ENCODE data around the gene TRAF4.

Gene TRAF4

DNA sequence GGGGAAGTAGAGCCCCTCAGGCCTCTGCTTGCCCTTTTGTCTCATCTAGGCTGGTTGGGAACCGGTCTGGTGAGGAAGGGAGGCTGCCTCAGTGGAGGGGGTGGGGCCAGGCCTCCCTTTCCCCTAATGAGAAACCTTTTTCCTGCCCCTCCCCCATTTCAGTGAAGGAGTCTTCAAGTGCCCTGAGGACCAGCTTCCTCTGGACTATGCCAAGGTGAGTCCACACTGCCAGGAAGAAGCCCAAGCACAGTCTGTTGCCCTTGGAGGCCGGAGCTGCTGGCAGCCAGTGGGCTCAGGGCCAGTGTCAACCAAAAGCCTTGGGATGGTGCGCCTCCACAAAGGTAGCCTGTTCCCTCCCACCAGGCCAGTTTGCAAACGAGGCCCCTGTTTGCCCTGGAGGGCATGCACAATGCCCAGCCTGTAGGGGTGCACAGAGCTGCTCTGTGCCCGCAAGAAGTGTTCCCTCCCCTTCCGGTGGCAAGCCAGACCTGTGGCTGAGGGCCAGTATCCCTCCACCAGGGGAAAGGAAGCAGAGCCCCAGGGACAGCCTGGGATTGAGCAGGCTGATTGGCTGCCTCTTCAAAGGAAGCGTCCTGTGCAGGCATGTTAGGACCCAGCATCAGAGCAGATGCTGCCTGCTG lies 3.4 kb downstream of the TRAF4 start:
- no peak for DNase-seq (ENCODE audit: low read depth in 3 of 3)

DNA sequence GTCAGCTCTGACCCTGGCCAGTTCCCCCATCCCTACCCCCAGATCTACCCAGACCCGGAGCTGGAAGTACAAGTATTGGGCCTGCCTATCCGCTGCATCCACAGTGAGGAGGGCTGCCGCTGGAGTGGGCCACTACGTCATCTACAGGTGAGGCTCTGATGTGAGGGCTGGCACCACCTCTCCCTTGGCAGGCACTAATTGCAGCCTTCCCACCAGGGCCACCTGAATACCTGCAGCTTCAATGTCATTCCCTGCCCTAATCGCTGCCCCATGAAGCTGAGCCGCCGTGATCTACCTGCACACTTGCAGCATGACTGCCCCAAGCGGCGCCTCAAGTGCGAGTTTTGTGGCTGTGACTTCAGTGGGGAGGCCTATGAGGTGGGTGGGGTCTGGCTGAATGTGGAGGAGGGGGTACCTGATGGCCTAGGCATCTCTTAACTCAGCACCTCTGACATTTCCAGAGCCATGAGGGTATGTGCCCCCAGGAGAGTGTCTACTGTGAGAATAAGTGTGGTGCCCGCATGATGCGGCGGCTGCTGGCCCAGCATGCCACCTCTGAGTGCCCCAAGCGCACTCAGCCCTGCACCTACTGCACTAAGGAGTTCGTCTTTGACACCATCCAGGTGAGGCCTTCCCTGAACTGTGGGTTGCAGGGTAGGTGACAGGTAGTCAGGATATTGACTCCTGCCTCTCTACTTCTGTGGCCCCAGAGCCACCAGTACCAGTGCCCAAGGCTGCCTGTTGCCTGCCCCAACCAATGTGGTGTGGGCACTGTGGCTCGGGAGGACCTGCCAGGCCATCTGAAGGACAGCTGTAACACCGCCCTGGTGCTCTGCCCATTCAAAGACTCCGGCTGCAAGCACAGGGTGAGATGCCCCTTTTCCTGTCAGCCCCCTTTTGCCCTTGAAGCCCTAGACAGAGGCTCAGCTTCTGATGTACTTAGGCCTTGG lies 4.3 kb downstream of the TRAF4 start:
- DNase-seq (ENCODE audit: low read depth in 3 of 3): no peak

DNA sequence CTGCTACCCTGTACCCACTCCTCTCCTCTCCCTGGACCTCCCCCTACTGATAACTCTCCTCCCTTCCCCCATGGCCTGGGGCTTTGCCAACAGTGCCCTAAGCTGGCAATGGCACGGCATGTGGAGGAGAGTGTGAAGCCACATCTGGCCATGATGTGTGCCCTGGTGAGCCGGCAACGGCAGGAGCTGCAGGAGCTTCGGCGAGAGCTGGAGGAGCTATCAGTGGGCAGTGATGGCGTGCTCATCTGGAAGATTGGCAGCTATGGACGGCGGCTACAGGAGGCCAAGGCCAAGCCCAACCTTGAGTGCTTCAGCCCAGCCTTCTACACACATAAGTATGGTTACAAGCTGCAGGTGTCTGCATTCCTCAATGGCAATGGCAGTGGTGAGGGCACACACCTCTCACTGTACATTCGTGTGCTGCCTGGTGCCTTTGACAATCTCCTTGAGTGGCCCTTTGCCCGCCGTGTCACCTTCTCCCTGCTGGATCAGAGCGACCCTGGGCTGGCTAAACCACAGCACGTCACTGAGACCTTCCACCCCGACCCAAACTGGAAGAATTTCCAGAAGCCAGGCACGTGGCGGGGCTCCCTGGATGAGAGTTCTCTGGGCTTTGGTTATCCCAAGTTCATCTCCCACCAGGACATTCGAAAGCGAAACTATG lies 5.2 kb downstream of the TRAF4 start:
- DNase-seq (ENCODE audit: low read depth in 3 of 3): no peak

DNA sequence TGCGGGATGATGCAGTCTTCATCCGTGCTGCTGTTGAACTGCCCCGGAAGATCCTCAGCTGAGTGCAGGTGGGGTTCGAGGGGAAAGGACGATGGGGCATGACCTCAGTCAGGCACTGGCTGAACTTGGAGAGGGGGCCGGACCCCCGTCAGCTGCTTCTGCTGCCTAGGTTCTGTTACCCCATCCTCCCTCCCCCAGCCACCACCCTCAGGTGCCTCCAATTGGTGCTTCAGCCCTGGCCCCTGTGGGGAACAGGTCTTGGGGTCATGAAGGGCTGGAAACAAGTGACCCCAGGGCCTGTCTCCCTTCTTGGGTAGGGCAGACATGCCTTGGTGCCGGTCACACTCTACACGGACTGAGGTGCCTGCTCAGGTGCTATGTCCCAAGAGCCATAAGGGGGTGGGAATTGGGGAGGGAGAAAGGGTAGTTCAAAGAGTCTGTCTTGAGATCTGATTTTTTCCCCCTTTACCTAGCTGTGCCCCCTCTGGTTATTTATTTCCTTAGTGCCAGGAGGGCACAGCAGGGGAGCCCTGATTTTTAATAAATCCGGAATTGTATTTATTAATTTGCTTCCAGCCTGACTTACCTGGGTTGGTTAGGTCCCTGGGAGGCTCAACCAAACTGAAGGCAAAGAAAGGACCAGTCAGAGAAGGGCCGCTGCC lies 5.8 kb downstream of the TRAF4 start:
- DNase-seq (ENCODE audit: low read depth in 3 of 3): no peak

DNA sequence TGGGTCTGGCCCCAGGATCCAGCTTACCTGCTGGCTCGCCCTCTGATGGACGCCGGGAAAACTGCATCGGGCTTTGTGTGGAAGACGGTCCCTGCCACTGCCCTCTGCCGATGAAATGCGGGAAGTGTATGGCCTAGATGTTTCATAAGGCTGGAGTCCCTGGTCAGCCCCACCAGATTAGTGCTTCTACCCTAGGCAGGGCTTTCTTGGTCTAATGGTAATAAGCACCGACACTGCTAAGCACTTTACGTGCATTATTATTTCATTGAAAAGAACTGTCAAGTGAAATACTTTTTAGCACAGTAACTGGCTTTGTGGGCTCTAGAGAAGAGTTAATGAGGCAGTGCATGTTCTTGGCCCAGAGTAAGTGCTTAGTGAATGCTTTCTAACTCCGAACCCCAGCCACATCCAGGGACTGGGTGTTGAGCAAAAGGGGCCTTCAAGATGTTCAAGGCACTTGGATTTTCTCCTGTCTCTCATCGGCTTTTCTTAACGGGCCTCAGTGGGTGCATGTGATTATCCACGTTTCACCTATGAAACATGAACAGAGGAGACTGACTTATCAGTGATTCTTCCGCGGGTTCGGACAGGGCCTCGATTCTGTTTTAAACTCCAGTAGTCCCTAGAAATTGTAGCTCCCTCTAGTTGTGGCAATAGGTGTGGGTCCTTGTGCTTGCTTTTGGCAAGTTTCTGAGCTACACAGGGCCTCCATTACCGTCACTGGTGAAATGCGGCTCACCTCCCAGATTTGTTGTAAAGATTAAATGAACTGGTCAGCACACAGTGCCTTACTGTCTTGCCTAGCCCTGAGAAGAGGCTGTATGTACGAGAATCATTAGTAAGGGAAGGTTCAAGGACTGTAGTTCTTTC lies 6.6 kb downstream of the TRAF4 start:
- peak; percentile 69 to 88 (median 85) for DNase-seq (ENCODE audit: low read depth in 3 of 3)

DNA sequence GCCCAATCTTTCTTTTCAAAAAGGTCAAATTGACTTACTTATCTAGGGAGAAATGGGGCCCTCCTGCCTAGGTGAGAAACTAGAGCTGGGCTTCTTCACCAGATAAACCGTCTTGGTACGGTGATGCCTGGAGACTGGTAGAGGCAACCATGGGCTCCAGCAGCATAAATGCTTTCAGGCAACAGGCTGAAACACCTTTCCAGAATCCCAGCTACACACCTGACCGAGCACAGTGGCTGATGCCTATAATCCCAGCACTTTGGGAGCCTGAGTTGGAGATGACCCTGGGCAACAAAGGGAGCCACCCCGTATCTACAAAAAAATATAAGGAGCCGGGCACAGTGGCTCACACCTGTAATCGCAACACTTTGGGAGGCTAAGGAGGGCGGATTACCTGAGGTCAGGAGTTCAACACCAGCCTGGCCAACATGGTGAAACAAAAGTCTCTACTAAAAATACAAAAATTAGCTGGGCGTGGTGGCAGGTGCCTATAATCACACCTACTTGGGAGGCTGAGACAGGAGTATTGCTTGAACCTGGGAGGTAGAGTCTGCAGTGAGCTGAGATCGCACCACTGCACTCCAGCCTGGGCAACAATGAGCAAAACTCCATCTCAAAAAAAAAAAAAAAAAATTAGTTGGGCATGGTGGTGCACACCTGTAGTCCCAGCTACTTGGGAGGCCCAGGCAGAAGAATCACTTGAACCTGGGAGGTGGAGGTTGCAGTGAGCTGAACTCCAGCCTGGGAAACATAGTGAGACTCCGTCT lies 8.0 kb downstream of the TRAF4 start:
- no peak for DNase-seq (ENCODE audit: low read depth in 3 of 3)

DNA sequence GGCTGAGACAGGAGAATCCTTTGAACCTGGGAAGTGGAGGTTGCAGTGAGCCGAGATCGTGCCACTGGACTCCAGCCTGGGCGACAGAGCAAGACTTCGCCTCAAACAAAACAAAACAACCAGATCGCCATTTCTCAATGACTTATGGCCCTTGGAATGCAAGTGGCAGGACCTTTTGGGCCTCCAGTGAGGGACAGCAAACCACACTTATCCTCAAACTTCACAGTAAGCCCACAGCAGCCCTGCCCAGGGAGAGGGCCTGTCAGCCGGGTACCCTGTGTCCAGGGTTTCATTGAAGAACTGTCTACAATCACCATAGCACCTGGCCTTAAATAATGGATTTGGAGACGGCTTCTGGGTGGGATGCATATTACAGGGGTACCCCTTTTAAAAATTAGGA lies 11.7 kb downstream of the TRAF4 start:
- no peak for DNase-seq (ENCODE audit: low read depth in 3 of 3)

DNA sequence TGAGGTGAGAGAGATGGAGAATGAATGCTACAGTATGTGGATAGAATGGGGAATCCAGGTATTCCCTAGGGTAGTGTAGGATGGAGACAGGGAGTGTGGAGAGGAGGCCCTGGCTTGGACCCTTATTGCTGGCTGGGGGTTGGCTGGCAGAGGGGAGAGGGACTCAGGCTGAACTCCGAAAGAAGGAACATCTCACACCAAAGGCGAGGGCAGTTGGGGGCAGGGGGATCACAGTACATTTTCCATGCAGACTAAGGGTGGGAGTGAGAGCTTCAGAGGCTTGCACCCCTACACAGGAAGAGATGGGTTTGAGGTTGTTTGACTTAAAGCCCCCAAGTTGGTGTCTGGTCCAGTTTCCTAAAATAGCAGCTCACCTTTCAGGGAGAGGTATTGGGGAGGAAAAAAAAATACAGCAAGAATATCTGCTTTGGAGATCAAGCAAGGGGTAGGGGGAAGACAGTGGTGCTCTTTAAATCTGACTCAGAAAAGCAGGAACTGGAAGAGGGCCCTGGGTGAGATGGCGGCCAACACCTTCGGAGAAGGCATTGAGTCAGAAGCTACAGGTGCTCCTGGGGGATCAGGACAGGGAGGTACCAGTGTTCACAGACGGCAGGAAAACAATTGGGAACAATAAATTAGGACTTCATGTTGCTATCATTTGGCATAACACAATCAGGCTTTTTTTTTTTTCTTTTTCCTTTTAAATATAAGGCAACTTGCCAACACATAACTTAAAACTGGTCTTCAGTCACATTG lies 12.4 kb downstream of the TRAF4 start:
- DNase-seq (ENCODE audit: low read depth in 3 of 3): no peak

DNA sequence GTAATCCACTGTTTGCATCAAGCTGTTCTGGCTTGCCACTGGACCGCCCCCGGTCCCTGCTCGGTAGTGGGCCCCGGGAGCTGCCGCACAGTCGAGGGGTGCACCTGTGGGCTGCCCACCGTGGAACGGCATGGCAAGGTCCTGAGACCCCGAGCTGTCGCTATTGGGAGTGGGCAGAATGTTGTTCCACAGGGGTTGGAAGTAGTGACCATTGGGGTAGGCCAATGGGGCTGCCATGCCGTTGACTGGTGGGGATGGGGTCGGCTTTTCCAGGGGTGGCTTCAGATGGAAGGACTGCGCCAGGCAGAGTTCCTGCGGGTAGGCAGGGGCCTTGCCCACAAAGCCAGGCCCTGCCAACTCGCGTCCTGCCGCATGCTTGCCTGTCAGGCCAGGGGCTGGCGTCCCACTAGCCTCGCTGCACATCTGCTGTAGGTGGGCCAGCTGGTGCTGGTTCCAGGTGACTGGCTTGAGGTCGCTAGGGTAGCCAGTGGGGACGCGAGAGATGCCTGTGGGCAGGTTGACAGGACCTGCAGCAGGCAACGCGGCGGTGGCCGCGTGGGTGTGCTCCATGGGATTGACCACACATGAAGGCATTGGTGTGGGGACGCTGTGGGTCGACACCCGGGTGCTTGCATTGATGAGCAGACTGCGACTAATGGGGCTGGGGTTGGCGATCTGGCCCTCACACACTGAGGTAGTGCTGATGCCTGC lies 14.8 kb downstream of the TRAF4 start:
- no peak for DNase-seq (ENCODE audit: low read depth in 3 of 3)

DNA sequence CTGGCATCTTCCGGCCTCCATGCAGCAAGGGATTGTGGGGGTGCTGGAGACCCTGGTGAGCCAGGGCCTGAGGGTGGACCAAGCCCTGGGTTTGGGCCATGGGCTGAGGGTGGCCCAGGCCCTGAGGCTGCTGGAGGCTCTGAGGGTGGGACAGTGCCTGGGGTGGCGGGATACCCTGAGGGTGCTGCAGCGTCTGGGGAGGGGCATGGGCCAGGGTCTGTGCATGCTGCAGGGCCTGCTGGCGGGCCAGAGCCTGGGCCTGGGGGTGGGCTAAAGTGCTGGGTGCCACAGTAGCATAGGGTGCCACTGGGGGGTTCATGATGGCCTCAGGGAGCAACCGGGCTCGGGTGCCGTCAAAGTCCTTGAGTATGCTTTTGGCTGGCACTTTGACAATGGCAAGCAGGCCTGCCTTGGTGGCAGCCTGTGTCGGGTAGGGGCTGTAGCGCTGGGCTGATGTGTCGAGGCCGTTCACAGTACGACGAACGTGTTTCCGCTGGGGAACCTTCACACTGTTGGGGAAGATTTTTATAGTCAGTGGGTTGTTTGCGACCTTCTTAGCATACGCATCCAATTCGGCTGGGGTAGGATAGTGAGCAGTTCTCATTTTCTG lies 15.6 kb downstream of the TRAF4 start:
- DNase-seq (ENCODE audit: low read depth in 3 of 3): no peak

DNA sequence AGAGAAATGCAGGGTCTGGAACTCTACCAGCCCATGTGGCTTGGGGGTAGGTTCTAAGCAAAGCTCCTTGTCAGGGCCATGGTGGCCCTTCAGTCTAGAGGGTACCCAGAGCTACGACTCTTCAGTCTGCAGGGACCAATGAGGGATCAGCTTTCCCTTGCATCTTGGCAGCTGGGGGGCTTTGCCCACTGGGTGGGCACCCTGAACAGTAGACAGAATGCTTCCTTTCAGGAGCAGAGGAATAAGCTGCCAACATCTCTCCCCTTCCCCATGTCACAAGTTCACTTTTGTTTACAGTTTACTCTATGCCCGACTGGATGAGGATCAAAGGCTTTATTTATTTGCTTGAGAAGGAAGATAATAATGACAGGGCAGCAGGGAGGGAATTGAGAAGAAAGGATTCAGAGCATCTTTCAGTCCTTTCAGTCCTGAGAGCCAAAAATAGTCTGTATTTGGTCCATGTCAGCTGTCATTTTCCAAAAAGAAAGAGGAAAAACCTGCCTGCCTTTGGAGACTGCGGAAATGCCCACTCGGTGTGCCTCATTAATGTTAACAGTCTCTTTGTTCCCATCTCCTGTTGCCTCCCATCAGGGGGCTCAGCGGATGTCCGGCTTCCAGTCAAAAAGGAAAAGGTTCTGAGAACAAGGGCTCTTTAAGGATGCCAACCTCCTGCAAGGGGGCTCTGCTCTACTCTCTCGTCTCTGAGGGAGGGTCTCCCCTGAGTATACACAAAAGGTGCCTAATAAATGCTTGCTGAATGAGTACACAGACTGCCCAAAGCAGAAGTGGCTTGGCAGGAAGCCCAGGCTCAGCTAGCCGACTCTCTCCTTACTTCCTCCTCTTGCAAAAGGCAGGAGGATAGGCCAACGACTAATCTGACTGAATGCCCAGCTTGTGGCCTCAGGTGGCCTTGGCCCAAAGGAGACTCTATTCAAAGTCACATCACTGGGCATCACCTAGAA lies 17.1 kb downstream of the TRAF4 start:
- DNase-seq (ENCODE audit: low read depth in 3 of 3): no peak

DNA sequence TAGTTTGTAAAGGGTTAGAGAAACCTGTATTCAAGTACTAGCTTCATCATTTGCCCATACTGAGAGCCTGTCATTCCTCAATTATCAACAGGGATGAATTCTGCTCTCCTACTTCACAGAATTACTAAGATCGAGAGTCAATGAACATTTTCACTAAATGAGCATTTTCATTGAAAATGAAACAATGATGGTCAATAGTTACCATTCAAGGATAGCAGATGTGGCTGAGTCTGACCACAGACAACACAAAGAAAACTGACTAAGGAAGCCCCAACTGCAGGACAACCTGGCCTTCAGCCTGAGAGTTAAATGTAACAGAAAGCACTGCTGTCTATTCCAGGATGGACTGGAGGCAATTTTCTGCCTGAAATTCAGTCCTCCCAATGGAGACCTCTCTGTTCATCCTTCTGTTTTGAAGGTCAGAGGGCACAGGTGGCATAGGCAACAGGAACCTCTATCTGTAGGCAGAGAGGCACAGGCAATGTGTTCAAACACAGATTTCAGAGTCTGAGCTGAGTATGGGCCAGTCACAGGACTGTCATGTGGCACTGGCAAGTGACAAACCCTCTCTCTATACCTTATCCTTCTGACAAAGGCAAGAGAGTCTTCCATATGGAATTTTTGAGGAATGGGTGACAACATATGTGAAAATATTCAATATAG lies 19.5 kb downstream of the TRAF4 start:
- DNase-seq (ENCODE audit: low read depth in 3 of 3): no peak

DNA sequence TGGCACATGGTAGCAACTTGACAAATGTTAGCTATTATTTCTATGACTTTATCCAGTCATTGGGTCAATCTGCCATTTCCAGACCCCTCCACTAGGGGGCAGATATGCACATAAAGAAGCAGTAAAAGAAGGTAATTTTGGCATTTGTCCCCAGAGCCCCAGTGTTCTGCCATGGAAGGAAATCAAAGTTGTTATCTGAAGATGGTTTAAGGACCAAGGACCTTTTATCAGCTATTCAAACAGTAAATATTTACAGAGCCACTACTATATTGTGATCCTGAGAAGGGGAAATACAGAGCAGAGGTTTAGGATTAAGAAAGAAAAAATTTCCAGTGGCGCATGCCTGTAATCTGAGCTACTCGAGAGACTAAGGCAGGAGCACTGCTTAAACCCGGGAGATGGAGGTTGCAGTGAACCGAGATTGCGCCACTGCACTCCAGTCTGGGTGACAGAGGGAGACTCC lies 20.0 kb downstream of the TRAF4 start:
- DNase-seq (ENCODE audit: low read depth in 3 of 3): peak; percentile 49 to 74 (median 67)

DNA sequence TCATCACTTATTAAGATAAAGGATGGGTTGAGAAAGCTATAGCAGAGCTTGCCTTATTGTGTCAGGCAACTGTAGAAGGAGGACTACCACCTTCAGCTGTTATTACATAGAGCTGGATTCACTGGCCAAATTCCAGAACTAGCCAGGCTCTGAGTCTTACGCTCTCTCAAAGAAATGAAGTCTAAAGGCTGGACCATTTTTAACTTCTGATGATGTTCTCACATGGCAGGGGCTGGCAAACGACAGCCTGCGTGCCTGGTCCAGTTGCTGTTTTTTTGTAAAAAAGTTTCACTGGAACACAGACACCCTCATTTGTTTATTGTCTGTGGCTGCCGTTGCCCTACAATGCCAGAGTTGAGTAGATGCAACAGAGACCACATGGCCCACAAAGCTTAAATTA lies 21.2 kb downstream of the TRAF4 start:
- no peak for DNase-seq (ENCODE audit: low read depth in 3 of 3)

DNA sequence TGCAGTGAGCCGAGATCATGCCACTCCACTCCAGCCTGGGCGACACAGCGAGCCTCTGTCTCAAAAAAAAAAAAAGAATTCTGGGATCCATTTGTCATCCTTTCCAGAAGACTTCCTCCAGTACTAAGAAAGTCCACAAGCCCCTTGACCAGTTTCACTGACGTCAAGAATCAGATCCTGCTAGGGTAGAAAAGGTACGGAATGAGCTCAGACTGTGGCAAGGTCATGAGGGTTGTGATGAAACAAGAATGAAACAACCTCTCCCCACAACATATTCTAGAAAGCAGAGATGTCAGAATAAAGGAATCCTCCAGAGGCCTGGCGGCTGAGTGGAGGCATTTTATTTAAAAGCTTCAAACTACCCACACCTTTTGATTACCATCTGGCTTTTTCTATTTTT lies 29.9 kb downstream of the TRAF4 start:
- no peak for DNase-seq (ENCODE audit: low read depth in 3 of 3)

DNA sequence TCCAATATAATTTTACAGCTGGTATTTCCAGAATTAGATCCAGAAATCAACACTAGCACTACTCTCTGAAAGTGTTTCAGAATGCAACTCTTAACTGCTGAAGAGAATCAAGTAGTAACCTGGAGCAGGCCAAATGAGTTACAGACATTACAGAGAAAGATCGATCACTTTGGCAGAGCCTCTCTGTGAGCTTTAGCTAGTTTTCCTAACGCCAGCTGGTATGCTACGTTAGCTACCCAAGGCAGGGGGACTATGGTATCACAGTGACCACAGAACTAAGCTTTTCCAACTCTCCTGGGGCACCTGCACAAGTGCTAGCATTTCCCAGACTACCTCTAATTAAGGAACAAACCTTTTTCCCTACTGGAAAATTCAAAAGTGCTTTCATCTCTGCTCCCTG lies 30.4 kb downstream of the TRAF4 start:
- no peak for DNase-seq (ENCODE audit: low read depth in 3 of 3)

DNA sequence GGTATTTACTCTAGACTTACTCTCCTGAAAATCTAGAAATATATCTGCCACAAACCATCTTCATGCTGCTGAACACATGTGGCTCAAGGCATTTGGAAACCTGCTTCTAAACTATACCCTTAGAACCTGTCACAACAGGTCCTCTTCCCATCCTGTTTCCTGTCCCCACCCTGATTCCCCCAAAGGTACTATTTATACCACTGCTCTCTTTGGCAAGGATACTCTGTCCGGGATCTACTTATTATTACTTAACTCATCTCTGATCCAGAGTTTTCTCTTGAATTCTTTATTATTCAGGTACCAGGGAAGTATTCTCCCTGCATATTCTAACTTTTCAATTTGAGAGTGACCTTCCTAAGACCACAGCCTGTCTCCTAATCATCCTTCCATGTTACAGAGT lies 33.4 kb downstream of the TRAF4 start:
- DNase-seq (ENCODE audit: low read depth in 3 of 3): no peak

Data from stimulated activated CD4-positive, alpha-beta T cell treated with anti-CD3 and anti-CD28 coated beads, TNF-alpha, amount 100 ng/mL, for 24 hours (primary cell).